ENCODE results near the gene IRAK2.
"Not testable (repeated sequence)": the region's sequence is repeated elsewhere in the genome, so short reads cannot be mapped to it uniquely, and the experiment has no call there.

The IRAK2 gene

GRCh38 chr3:10269443-10269842 is 104.7 kb downstream of the IRAK2 start:
- H3K27ac ChIP-seq (ENCODE audit: low read depth, low read length), result no peak overlapping the region

GRCh38 chr3:10272476-10272875 is 107.8 kb downstream of the IRAK2 start:
- Histone ChIP-seq H3K4me1 (ENCODE audit: insufficient read depth, low read length) (peaks cover 19% of the 10 kb centered on the region), H3K36me3 (ENCODE audit: insufficient read depth, low read length) (peaks cover 36% of the 10 kb centered on the region)
- H3K27me3 ChIP-seq (ENCODE audit: control insufficient read depth in 1 of 2, insufficient read depth in 2 of 2, low read length in 2 of 2); H3K27ac ChIP-seq (ENCODE audit: low read depth, low read length); H3K9ac ChIP-seq (ENCODE audit: low read length); H3K9me3 ChIP-seq (ENCODE audit: low read length); H3K4me3 ChIP-seq (ENCODE audit: low read depth in 1 of 2, low read length in 2 of 2): not testable (repeated sequence)

More at GRCh38 chr3:10269443-10269842, 104.7 kb downstream of the IRAK2 start:
- no peak overlapping the region for H3K9ac ChIP-seq (ENCODE audit: low read length)
- no peak overlapping the region for H3K4me3 ChIP-seq (ENCODE audit: low read depth in 1 of 2, low read length in 2 of 2)
- H3K36me3 ChIP-seq (ENCODE audit: insufficient read depth, low read length), result peaks cover 18% of the 10 kb centered on the region
- H3K27me3 ChIP-seq (ENCODE audit: control insufficient read depth in 1 of 2, insufficient read depth in 2 of 2, low read length in 2 of 2), result no peaks in the 10 kb centered on the region
- H3K9me3 ChIP-seq (ENCODE audit: low read length), result no peaks in the 10 kb centered on the region
- H3K4me1 ChIP-seq (ENCODE audit: insufficient read depth, low read length), result peaks cover 16% of the 10 kb centered on the region

- Histone ChIP-seq H3K9ac (ENCODE audit: low read length) (no peak overlapping the region), H3K9me3 (ENCODE audit: low read length) (no peaks in the 10 kb centered on the region), H3K4me3 (ENCODE audit: low read depth in 1 of 2, low read length in 2 of 2) (no peak overlapping the region), H3K27ac (ENCODE audit: low read depth, low read length) (no peak overlapping the region), H3K36me3 (ENCODE audit: insufficient read depth, low read length) (peaks cover 41% of the 10 kb centered on the region), H3K27me3 (ENCODE audit: control insufficient read depth in 1 of 2, insufficient read depth in 2 of 2, low read length in 2 of 2) (no peaks in the 10 kb centered on the region), H3K4me1 (ENCODE audit: insufficient read depth, low read length) (peaks cover 19% of the 10 kb centered on the region)
These were observed 108.3 kb downstream of the IRAK2 start for GRCh38 chr3:10272977-10273376.

GRCh38 chr3:10273702-10274305 is 109.1 kb downstream of the IRAK2 start:
- Histone ChIP-seq H3K9me3 (ENCODE audit: low read length) (no peaks in the 10 kb centered on the region), H3K4me3 (ENCODE audit: low read depth in 1 of 2, low read length in 2 of 2) (no peak overlapping the region), H3K9ac (ENCODE audit: low read length) (no peak overlapping the region), H3K27me3 (ENCODE audit: control insufficient read depth in 1 of 2, insufficient read depth in 2 of 2, low read length in 2 of 2) (no peaks in the 10 kb centered on the region), H3K36me3 (ENCODE audit: insufficient read depth, low read length) (peaks cover 49% of the 10 kb centered on the region), H3K27ac (ENCODE audit: low read depth, low read length) (no peak overlapping the region), H3K4me1 (ENCODE audit: insufficient read depth, low read length) (peaks cover 19% of the 10 kb centered on the region)

GRCh38 chr3:10274601-10275000 is 109.9 kb downstream of the IRAK2 start:
- Histone ChIP-seq H3K9me3 (ENCODE audit: low read length) (no peaks in the 10 kb centered on the region), H3K27ac (ENCODE audit: low read depth, low read length) (no peak overlapping the region), H3K4me1 (ENCODE audit: insufficient read depth, low read length) (peaks cover 19% of the 10 kb centered on the region), H3K27me3 (ENCODE audit: control insufficient read depth in 1 of 2, insufficient read depth in 2 of 2, low read length in 2 of 2) (no peaks in the 10 kb centered on the region), H3K36me3 (ENCODE audit: insufficient read depth, low read length) (peaks cover 55% of the 10 kb centered on the region), H3K4me3 (ENCODE audit: low read depth in 1 of 2, low read length in 2 of 2) (no peak overlapping the region), H3K9ac (ENCODE audit: low read length) (no peak overlapping the region)

GRCh38 chr3:10277115-10277625 is 112.5 kb downstream of the IRAK2 start:
- peaks cover 19% of the 10 kb centered on the region for H3K4me1 ChIP-seq (ENCODE audit: insufficient read depth, low read length)
- H3K9ac ChIP-seq (ENCODE audit: low read length), result no peak overlapping the region
- no peaks in the 10 kb centered on the region for H3K9me3 ChIP-seq (ENCODE audit: low read length)
- H3K36me3 ChIP-seq (ENCODE audit: insufficient read depth, low read length), result peaks cover 58% of the 10 kb centered on the region
- no peaks in the 10 kb centered on the region for H3K27me3 ChIP-seq (ENCODE audit: control insufficient read depth in 1 of 2, insufficient read depth in 2 of 2, low read length in 2 of 2)
- no peak overlapping the region for H3K4me3 ChIP-seq (ENCODE audit: low read depth in 1 of 2, low read length in 2 of 2)
- H3K27ac ChIP-seq (ENCODE audit: low read depth, low read length), result no peak overlapping the region

GRCh38 chr3:10278501-10278900 is 113.8 kb downstream of the IRAK2 start:
- Histone ChIP-seq H3K27me3 (ENCODE audit: control insufficient read depth in 1 of 2, insufficient read depth in 2 of 2, low read length in 2 of 2) (no peaks in the 10 kb centered on the region), H3K4me3 (ENCODE audit: low read depth in 1 of 2, low read length in 2 of 2) (no peak overlapping the region), H3K36me3 (ENCODE audit: insufficient read depth, low read length) (peaks cover 63% of the 10 kb centered on the region), H3K27ac (ENCODE audit: low read depth, low read length) (no peak overlapping the region), H3K4me1 (ENCODE audit: insufficient read depth, low read length) (peaks cover 12% of the 10 kb centered on the region), H3K9me3 (ENCODE audit: low read length) (no peaks in the 10 kb centered on the region), H3K9ac (ENCODE audit: low read length) (no peak overlapping the region)

- no peaks in the 10 kb centered on the region for H3K27me3 ChIP-seq (ENCODE audit: control insufficient read depth in 1 of 2, insufficient read depth in 2 of 2, low read length in 2 of 2)
- H3K4me1 ChIP-seq (ENCODE audit: insufficient read depth, low read length), result peaks cover 1% of the 10 kb centered on the region
- H3K36me3 ChIP-seq (ENCODE audit: insufficient read depth, low read length), result peaks cover 65% of the 10 kb centered on the region
- H3K9ac ChIP-seq (ENCODE audit: low read length), result no peak overlapping the region
- H3K9me3 ChIP-seq (ENCODE audit: low read length), result no peaks in the 10 kb centered on the region
- H3K27ac ChIP-seq (ENCODE audit: low read depth, low read length), result no peak overlapping the region
- no peak overlapping the region for H3K4me3 ChIP-seq (ENCODE audit: low read depth in 1 of 2, low read length in 2 of 2)
These were observed 114.9 kb downstream of the IRAK2 start for GRCh38 chr3:10279384-10280176.

- no peak overlapping the region for H3K27ac ChIP-seq (ENCODE audit: low read depth, low read length)
- no peaks in the 10 kb centered on the region for H3K27me3 ChIP-seq (ENCODE audit: control insufficient read depth in 1 of 2, insufficient read depth in 2 of 2, low read length in 2 of 2)
- no peaks in the 10 kb centered on the region for H3K4me1 ChIP-seq (ENCODE audit: insufficient read depth, low read length)
- peaks cover 65% of the 10 kb centered on the region for H3K36me3 ChIP-seq (ENCODE audit: insufficient read depth, low read length)
- H3K9me3 ChIP-seq (ENCODE audit: low read length), result no peaks in the 10 kb centered on the region
- no peak overlapping the region for H3K4me3 ChIP-seq (ENCODE audit: low read depth in 1 of 2, low read length in 2 of 2)
- H3K9ac ChIP-seq (ENCODE audit: low read length), result no peak overlapping the region
These were observed 115.4 kb downstream of the IRAK2 start for GRCh38 chr3:10280177-10280529.

GRCh38 chr3:10280571-10280970 is 115.9 kb downstream of the IRAK2 start:
- Histone ChIP-seq H3K4me3 (ENCODE audit: low read depth in 1 of 2, low read length in 2 of 2) (no peak overlapping the region), H3K27ac (ENCODE audit: low read depth, low read length) (no peak overlapping the region), H3K36me3 (ENCODE audit: insufficient read depth, low read length) (peaks cover 65% of the 10 kb centered on the region), H3K9me3 (ENCODE audit: low read length) (no peaks in the 10 kb centered on the region), H3K4me1 (ENCODE audit: insufficient read depth, low read length) (no peaks in the 10 kb centered on the region), H3K9ac (ENCODE audit: low read length) (no peak overlapping the region), H3K27me3 (ENCODE audit: control insufficient read depth in 1 of 2, insufficient read depth in 2 of 2, low read length in 2 of 2) (no peaks in the 10 kb centered on the region)

GRCh38 chr3:10281951-10282350 is 117.2 kb downstream of the IRAK2 start:
- Histone ChIP-seq H3K4me1 (ENCODE audit: insufficient read depth, low read length) (no peaks in the 10 kb centered on the region), H3K4me3 (ENCODE audit: low read depth in 1 of 2, low read length in 2 of 2) (no peak overlapping the region), H3K9ac (ENCODE audit: low read length) (no peak overlapping the region), H3K9me3 (ENCODE audit: low read length) (no peaks in the 10 kb centered on the region), H3K27me3 (ENCODE audit: control insufficient read depth in 1 of 2, insufficient read depth in 2 of 2, low read length in 2 of 2) (no peaks in the 10 kb centered on the region), H3K36me3 (ENCODE audit: insufficient read depth, low read length) (peaks cover 65% of the 10 kb centered on the region), H3K27ac (ENCODE audit: low read depth, low read length) (no peak overlapping the region)
